Measurements from ENCODE around the gene COA8. TPM values are rescaled to one million over a fixed set of nuclear protein-coding genes. Genes with fewer than 3 reads are reported as not detected.
A peak's percentile ranks its signal among the peaks of the same experiment; 100 is the strongest.

Gene COA8
- total and polyA plus RNA-seq, 2 of the 4 experiments (the other 2 are of a cell fraction) = 12.2 to 21.1 TPM

- H3K14ac ChIP-seq (replicated peaks; ENCODE audit: low read depth, low read length) = no peak within 1 kb of the TSS
- peak; percentile 45 for ATAC-seq (ENCODE audit: low read depth)
- no peaks in the 10 kb centered on the region for H3K9me3 ChIP-seq (ENCODE audit: control insufficient read depth, insufficient read depth, low read length)
- peak within 1 kb of the TSS; percentile 99 for H3K4me2 ChIP-seq (ENCODE audit: low read depth, low read length)
- TF ChIP-seq POLR2A (IDR thresholded peaks at IDR 0.05; ENCODE audit: low read depth, low read length) = peak; percentile 88
- TF ChIP-seq MAZ (IDR thresholded peaks at IDR 0.05; ENCODE audit: borderline replicate concordance, low read depth, low read length) = no peak; the same call in 1 of the 2 replicates
- TF ChIP-seq USF2 (IDR thresholded peaks at IDR 0.05; ENCODE audit: low read depth, low read length) = no peak
- no peak for TF ChIP-seq FOS (IDR thresholded peaks at IDR 0.05; ENCODE audit: low read depth, low read length)
- TF ChIP-seq MXI1 (IDR thresholded peaks at IDR 0.05; ENCODE audit: borderline replicate concordance, low read depth, low read length) = no peak
- TF ChIP-seq SMC3 (IDR thresholded peaks at IDR 0.05; ENCODE audit: low read depth, low read length) = no peak
- no peak for TF ChIP-seq ELK1 (IDR thresholded peaks at IDR 0.05; ENCODE audit: borderline replicate concordance, low read depth, low read length)
- TF ChIP-seq CTCF (conservative IDR thresholded peaks at IDR 0.05; ENCODE audit: low read depth, low read length) = no peak
- H4K20me1 ChIP-seq (ENCODE audit: insufficient read depth, low read length) = peaks cover 11% of the 10 kb centered on the region
- H3K23ac ChIP-seq (ENCODE audit: low read depth, low read length) = peak within 1 kb of the TSS; percentile 20; the same call in 1 of the 2 replicates
- no peak within 1 kb of the TSS for H3K56ac ChIP-seq (ENCODE audit: extremely low read depth, insufficient read depth, low read length)
- no peak within 1 kb of the TSS for H2BK5ac ChIP-seq (ENCODE audit: low read depth, low read length, poor library complexity, severe bottlenecking)
- CTCF ChIA-PET = no interaction called here
- peak within 1 kb of the TSS; percentile 18; the same call in 1 of the 2 replicates for H3K4ac ChIP-seq (ENCODE audit: low read depth, low read length)
- no peak within 1 kb of the TSS for H3K27ac ChIP-seq (ENCODE audit: insufficient read depth, low read length)
- BruUV-seq (replicated peaks) = no TSS peak
- POLR2A ChIA-PET (ENCODE audit: unreplicated experiment) = no interaction called here
- 0 out of 2 replicates have a peak within 1 kb of the TSS, but pooled peaks have one; percentile 56 for H2AK5ac ChIP-seq (ENCODE audit: low read depth, low read length)
- H4K8ac ChIP-seq (ENCODE audit: low read depth in 2 of 2, low read length in 2 of 2) = no peak within 1 kb of the TSS
- intact Hi-C loops (cut with micrococcal nuclease) (no loop called here), dilution Hi-C loops (cut with HindIII; ENCODE audit: low sequenced_read_pairs, unreplicated experiment) (no loop called here), in situ Hi-C loops (cut with MboI; ENCODE audit: low sequenced_read_pairs) (no loop called here)
- H4K91ac ChIP-seq (ENCODE audit: insufficient read depth, low read depth, low read length) = no peak within 1 kb of the TSS
- H3K9ac ChIP-seq (ENCODE audit: low read depth, low read length) = no peak within 1 kb of the TSS
- peaks cover 17% of the 10 kb centered on the region for H3K4me1 ChIP-seq (ENCODE audit: control insufficient read depth, insufficient read depth, low read length)
- no peaks in the 10 kb centered on the region for H3K36me3 ChIP-seq (ENCODE audit: control insufficient read depth, insufficient read depth, low read length)
- peaks cover 15% of the 10 kb centered on the region for H3K27me3 ChIP-seq (ENCODE audit: control insufficient read depth, insufficient read depth, low read length)
- no peak within 1 kb of the TSS for H2BK120ac ChIP-seq (ENCODE audit: low read depth, low read length)
- H2BK15ac ChIP-seq (ENCODE audit: low read depth, low read length) = no peak within 1 kb of the TSS
- peak within 1 kb of the TSS; percentile 44 for H2AK9ac ChIP-seq (replicated peaks; ENCODE audit: low read depth, low read length, poor library complexity)
- 2% methylated on average over 64 of the region's 107 CpGs; no CpG with 5 or more reads in 1 of the 2 experiments for WGBS, 2 experiments (ENCODE audit: extremely low coverage in 2 of 2, insufficient read length in 1 of 2)
- DNase-seq = peak; percentile 45
- no peak within 1 kb of the TSS for H2BK20ac ChIP-seq (ENCODE audit: low read depth, low read length)
- H3K4me3 ChIP-seq (ENCODE audit: insufficient read depth, low read depth, low read length) = peak within 1 kb of the TSS; percentile 59
- H4K5ac ChIP-seq (ENCODE audit: low read depth, low read length) = no peak within 1 kb of the TSS
- H3K79me1 ChIP-seq (ENCODE audit: low read depth in 1 of 2, low read length in 2 of 2) = peaks cover 0 to 5% of the 10 kb centered on the region in 2 experiments; a peak in 1 of 4 replicates
- H3K9me1 ChIP-seq (ENCODE audit: insufficient read depth, low read length) = no peaks in the 10 kb centered on the region; the same call in 1 of the 2 replicates
- H2AFZ ChIP-seq (replicated peaks; ENCODE audit: low read length, poor library complexity) = peak within 1 kb of the TSS; percentile 88
- no peak within 1 kb of the TSS for H3K18ac ChIP-seq (ENCODE audit: low read depth, low read length)
These were observed 39.8 kb upstream of the COA8 start, which contains the start of gene CKB for GRCh38 chr14:103522649-103523574. TSS of gene CKB (minus strand) at chr14:103522830. CDS start at chr14:103522493, 337 bp downstream.
